ENCODE data around the gene PSPN. TPM values are rescaled to one million over a fixed set of nuclear protein-coding genes. Genes with fewer than 3 reads are reported as not detected.

PSPN gene
- total and polyA plus RNA-seq, 2 of the 13 experiments (the other 11 are each of a cell fraction or from before 2014, with no cell fraction given) = 0.69 to 1.1 TPM

GRCh38 chr19:6393074-6393982 is 17.6 kb upstream of the PSPN start, which contains the start of gene GTF2F1 (continued):
- TF ChIP-seq ZHX1 (CRISPR knock-in tag; IDR thresholded peaks at IDR 0.05; ENCODE audit: low read depth) = peak; percentile 30; the same call in 1 of the 2 replicates
- TF ChIP-seq, protein P1, sequence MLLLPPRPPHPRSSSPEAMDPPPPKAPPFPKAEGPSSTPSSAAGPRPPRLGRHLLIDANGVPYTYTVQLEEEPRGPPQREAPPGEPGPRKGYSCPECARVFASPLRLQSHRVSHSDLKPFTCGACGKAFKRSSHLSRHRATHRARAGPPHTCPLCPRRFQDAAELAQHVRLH (CRISPR knock-in tag; IDR thresholded peaks at IDR 0.05; ENCODE audit: borderline replicate concordance, low read depth) = peak; percentile 26; the same call in 1 of the 2 replicates
- 0 out of 2 replicates have a peak, but pooled peaks have one; percentile 53 for TF ChIP-seq ZSCAN31 (CRISPR knock-in tag; IDR thresholded peaks at IDR 0.05; ENCODE audit: low read depth)
- peak; percentile 16; the same call in 1 of the 2 replicates for TF ChIP-seq IRF9 (CRISPR knock-in tag; IDR thresholded peaks at IDR 0.05; ENCODE audit: borderline replicate concordance)
- TF ChIP-seq SMAD1 (CRISPR knock-in tag; IDR thresholded peaks at IDR 0.05; ENCODE audit: borderline replicate concordance, low read depth) = no peak
- peak; percentile 36; the same call in 1 of the 2 replicates for TF ChIP-seq AKAP8 (CRISPR knock-in tag; IDR thresholded peaks at IDR 0.05)
- peak; percentile 68; the same call in 1 of the 2 replicates for TF ChIP-seq PRDM10 (CRISPR knock-in tag; IDR thresholded peaks at IDR 0.05; ENCODE audit: low read depth)
- TF ChIP-seq HES4 (CRISPR knock-in tag; IDR thresholded peaks at IDR 0.05; ENCODE audit: borderline replicate concordance) = peak; percentile 41; the same call in 1 of the 2 replicates
- TF ChIP-seq, protein P2, sequence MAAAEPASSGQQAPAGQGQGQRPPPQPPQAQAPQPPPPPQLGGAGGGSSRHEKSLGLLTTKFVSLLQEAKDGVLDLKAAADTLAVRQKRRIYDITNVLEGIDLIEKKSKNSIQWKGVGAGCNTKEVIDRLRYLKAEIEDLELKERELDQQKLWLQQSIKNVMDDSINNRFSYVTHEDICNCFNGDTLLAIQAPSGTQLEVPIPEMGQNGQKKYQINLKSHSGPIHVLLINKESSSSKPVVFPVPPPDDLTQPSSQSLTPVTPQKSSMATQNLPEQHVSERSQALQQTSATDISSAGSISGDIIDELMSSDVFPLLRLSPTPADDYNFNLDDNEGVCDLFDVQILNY (CRISPR knock-in tag; conservative IDR thresholded peaks at IDR 0.05) = 0 out of 2 replicates have a peak, but pooled peaks have one; percentile 46
- peak; percentile 63 for TF ChIP-seq HNRNPLL (IDR thresholded peaks at IDR 0.05; ENCODE audit: low read depth, low read length, poor library complexity, severe bottlenecking)
- peak; percentile 58; the same call in 1 of the 2 replicates for TF ChIP-seq ZNF367 (CRISPR knock-in tag; IDR thresholded peaks at IDR 0.05; ENCODE audit: borderline replicate concordance)
- peak; percentile 58 for TF ChIP-seq ETV5 (CRISPR knock-in tag; IDR thresholded peaks at IDR 0.05; ENCODE audit: borderline replicate concordance)
- TF ChIP-seq ZNF510 (CRISPR knock-in tag; IDR thresholded peaks at IDR 0.05; ENCODE audit: low read depth) = 0 out of 2 replicates have a peak, but pooled peaks have one; percentile 49
- TF ChIP-seq ZNF607 (CRISPR knock-in tag; IDR thresholded peaks at IDR 0.05; ENCODE audit: borderline replicate concordance) = peak; percentile 57; the same call in 1 of the 2 replicates
- no peak for TF ChIP-seq U2AF1 (optimal IDR thresholded peaks at IDR 0.05; ENCODE audit: low read depth, low read length)
- TF ChIP-seq FOXK1 (CRISPR knock-in tag; IDR thresholded peaks at IDR 0.05; ENCODE audit: borderline replicate concordance, low read depth) = peak; percentile 65; the same call in 1 of the 2 replicates
- TF ChIP-seq KLF16 (CRISPR knock-in tag; IDR thresholded peaks at IDR 0.05) = peak in 1 of 2 experiments; percentile 66; a peak in 2 of 4 replicates

Measured in HepG2 (cell line).